Endothelial cell (in vitro differentiated cells): Measurements from ENCODE around the gene DISC1. TPM values are rescaled to one million over a fixed set of nuclear protein-coding genes. Genes with fewer than 3 reads are reported as not detected.

Experiments
- DNase-seq: peaks from one replicate; pipeline ENCODE4 v3.0.0; 2021; ENCODE audit warnings: low spot score
- H3K27ac Mint-ChIP-seq: one replicate; pipeline ENCODE4 v1.8.0; 2021; ENCODE audit warnings: mixed read lengths, inconsistent platforms; ENCODE audit not compliant: unreplicated experiment
- H3K27me3 Mint-ChIP-seq: one replicate; pipeline ENCODE4 v1.8.0; 2021; ENCODE audit warnings: mild to moderate bottlenecking, moderate library complexity, mixed read lengths, inconsistent platforms; ENCODE audit not compliant: unreplicated experiment
- H3K36me3 Mint-ChIP-seq: one replicate; pipeline ENCODE4 v1.8.0; 2021; ENCODE audit warnings: mild to moderate bottlenecking, low read depth, mixed read lengths, inconsistent platforms; ENCODE audit not compliant: unreplicated experiment
- H3K4me1 Mint-ChIP-seq: one replicate; pipeline ENCODE4 v1.8.0; 2021; ENCODE audit warnings: mild to moderate bottlenecking, mixed read lengths, inconsistent platforms; ENCODE audit not compliant: unreplicated experiment
- H3K4me3 Mint-ChIP-seq: one replicate; pipeline ENCODE4 v1.8.0; 2021; ENCODE audit warnings: mild to moderate bottlenecking, mixed read lengths, inconsistent platforms; ENCODE audit not compliant: unreplicated experiment
- H3K9me3 Mint-ChIP-seq: one replicate; pipeline ENCODE4 v1.8.0; 2021; ENCODE audit warnings: mixed read lengths, inconsistent platforms; ENCODE audit not compliant: unreplicated experiment
- total RNA-seq: library from RNA; stranded (reverse); fragmentation: NEBNext Ultra II Directional; extraction: Animal tissue kit (Norgen Biotek cat#: 25700); gene quantifications from one replicate; pipeline ENCODE4 v1.2.1, GENCODE V29; 2021; ENCODE audit not compliant: unreplicated experiment
- TF ChIP-seq, protein P1 (sequence below): fragments of 200-600 bp; sonication (generic); IDR thresholded peaks from one replicate; pipeline ENCODE4 v1.5.0; 2021; ENCODE audit warnings: antibody characterized with exemption; ENCODE audit not compliant: unreplicated experiment

Gene DISC1
- total RNA-seq, 1 donor from 2014 or later: 82.5 TPM

- no peak overlapping the region for H3K4me3 Mint-ChIP-seq
- H3K36me3 Mint-ChIP-seq: peaks cover 22% of the 10 kb centered on the region
- peaks cover 1% of the 10 kb centered on the region for H3K27me3 Mint-ChIP-seq
- DNase-seq: no peak
- no peaks in the 10 kb centered on the region for H3K9me3 Mint-ChIP-seq
- no peak overlapping the region for H3K27ac Mint-ChIP-seq
- H3K4me1 Mint-ChIP-seq: peaks cover 49% of the 10 kb centered on the region
- TF ChIP-seq, protein P1, sequence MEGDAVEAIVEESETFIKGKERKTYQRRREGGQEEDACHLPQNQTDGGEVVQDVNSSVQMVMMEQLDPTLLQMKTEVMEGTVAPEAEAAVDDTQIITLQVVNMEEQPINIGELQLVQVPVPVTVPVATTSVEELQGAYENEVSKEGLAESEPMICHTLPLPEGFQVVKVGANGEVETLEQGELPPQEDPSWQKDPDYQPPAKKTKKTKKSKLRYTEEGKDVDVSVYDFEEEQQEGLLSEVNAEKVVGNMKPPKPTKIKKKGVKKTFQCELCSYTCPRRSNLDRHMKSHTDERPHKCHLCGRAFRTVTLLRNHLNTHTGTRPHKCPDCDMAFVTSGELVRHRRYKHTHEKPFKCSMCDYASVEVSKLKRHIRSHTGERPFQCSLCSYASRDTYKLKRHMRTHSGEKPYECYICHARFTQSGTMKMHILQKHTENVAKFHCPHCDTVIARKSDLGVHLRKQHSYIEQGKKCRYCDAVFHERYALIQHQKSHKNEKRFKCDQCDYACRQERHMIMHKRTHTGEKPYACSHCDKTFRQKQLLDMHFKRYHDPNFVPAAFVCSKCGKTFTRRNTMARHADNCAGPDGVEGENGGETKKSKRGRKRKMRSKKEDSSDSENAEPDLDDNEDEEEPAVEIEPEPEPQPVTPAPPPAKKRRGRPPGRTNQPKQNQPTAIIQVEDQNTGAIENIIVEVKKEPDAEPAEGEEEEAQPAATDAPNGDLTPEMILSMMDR: no peak
Observed at GRCh38 chr1:231665101-231665500, 38.5 kb downstream of the DISC1 start.

- H3K27me3 Mint-ChIP-seq: peaks cover 1% of the 10 kb centered on the region
- no peak for DNase-seq
- H3K36me3 Mint-ChIP-seq: peaks cover 24% of the 10 kb centered on the region
- H3K4me1 Mint-ChIP-seq: peaks cover 48% of the 10 kb centered on the region
- H3K4me3 Mint-ChIP-seq: no peak overlapping the region
- H3K9me3 Mint-ChIP-seq: no peaks in the 10 kb centered on the region
- TF ChIP-seq, protein P1: no peak
- H3K27ac Mint-ChIP-seq: no peak overlapping the region
Observed at GRCh38 chr1:231665726-231666125, 39.1 kb downstream of the DISC1 start.

- H3K36me3 Mint-ChIP-seq: peaks cover 30% of the 10 kb centered on the region
- H3K4me1 Mint-ChIP-seq: peaks cover 42% of the 10 kb centered on the region
- no peaks in the 10 kb centered on the region for H3K9me3 Mint-ChIP-seq
- DNase-seq: no peak
- TF ChIP-seq, protein P1: no peak
- H3K27me3 Mint-ChIP-seq: peaks cover 1% of the 10 kb centered on the region
- H3K4me3 Mint-ChIP-seq: no peak overlapping the region
- peak overlapping the region; percentile 62 for H3K27ac Mint-ChIP-seq
Observed at GRCh38 chr1:231666220-231666936, 39.8 kb downstream of the DISC1 start.

DNA sequence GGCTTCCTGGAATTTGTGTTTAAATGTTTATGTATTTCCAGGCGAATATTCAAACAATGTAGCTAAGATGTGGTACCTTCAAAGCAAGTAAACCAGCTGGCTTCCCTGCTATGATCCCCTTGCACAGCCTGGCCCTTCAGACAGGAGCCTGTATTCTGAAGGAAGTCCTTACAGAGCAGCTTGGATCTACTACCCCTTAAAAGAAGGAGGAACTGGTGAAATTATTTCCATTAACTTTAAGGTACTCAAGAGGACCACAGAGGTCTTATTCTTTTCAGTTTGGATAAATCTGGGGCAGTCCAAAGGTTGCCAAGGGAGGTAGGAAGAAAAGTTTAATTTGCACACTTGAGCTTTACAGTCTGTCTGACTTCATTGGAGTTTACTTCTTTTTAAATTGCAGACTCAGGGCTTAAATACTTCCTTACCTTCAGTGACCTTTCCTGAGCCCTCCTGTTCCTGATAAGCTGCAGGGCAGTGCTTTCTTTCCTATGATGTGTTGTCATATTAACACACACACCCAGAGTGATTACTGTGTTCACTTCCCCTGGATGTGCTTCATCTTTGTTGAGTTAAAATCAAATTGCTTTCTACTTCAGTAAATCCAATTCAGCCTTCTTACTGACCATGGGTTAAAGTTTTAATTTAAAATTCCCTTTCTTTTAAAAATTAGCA, 40.5 kb downstream of the DISC1 start:
- DNase-seq: no peak
- H3K9me3 Mint-ChIP-seq: no peaks in the 10 kb centered on the region
- no peak overlapping the region for H3K4me3 Mint-ChIP-seq
- H3K27ac Mint-ChIP-seq: peak overlapping the region; percentile 62
- H3K4me1 Mint-ChIP-seq: peaks cover 39% of the 10 kb centered on the region
- H3K36me3 Mint-ChIP-seq: peaks cover 30% of the 10 kb centered on the region
- peaks cover 1% of the 10 kb centered on the region for H3K27me3 Mint-ChIP-seq
- TF ChIP-seq, protein P1: no peak
